Mesenteric fat pad (tissue), 1 donor: Measurements from ENCODE around the gene CCDC150. TPM values are rescaled to one million over a fixed set of nuclear protein-coding genes. Genes with fewer than 3 reads are reported as not detected.
"Not testable (repeated sequence)": the region's sequence is repeated elsewhere in the genome, so short reads cannot be mapped to it uniquely, and the experiment has no call there.

Source experiments
- DNase-seq: peaks from one replicate; pipeline ENCODE4 v3.0.0-alpha.2; 2020; ENCODE audit warnings: low spot score
- total RNA-seq: library from RNA; stranded (reverse); fragmentation: NEBNext Ultra II Directional; extraction: Animal tissue kit (Norgen Biotek cat#: 25700); gene quantifications from one replicate; pipeline ENCODE4 v1.2.1, GENCODE V29; 2021
- donor health status: DM: yes; HTN: yes; CAD: no.

The CCDC150 gene
- total RNA-seq, 1 donor from 2014 or later = 1.3 TPM

DNA sequence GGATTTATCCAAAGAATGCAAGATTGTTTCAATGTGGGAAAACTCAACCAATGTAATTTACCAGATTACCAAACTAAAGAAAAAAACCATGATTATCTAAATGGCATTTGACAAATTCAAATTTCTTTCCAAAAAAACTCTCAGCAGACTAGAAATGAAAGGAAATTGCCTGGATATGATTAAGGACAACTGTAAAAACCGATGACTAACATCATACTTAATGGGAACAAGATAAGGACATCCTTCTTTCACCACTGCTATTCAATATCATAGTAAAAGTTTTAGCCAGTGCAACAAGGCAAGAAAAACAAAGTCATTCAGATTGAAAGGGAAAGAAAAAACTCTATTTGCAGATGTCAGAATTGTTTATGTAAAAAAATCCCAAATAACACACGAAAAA is 4.4 kb upstream of the CCDC150 start:
- DNase-seq = no peak

DNA sequence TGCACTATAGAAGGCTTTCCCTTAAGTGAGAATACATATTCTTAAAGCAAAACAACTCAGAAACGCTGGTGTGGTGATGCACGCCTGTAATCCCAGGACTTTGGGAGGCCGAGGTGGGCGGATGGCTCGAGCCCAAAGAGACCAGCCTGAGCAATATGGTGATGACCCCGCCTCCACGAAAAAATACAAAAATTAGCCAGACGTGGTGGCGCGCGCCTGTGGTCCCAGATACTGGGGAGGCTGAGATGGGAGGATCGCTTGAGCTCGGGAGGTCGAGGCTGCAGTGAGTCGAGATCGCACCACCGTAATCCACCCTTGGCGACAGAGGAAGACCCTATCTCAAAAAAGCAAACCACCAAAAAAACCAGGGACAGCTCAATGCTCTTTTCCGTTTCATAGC is 750 bp upstream of the CCDC150 start:
- DNase-seq = no peak

DNA sequence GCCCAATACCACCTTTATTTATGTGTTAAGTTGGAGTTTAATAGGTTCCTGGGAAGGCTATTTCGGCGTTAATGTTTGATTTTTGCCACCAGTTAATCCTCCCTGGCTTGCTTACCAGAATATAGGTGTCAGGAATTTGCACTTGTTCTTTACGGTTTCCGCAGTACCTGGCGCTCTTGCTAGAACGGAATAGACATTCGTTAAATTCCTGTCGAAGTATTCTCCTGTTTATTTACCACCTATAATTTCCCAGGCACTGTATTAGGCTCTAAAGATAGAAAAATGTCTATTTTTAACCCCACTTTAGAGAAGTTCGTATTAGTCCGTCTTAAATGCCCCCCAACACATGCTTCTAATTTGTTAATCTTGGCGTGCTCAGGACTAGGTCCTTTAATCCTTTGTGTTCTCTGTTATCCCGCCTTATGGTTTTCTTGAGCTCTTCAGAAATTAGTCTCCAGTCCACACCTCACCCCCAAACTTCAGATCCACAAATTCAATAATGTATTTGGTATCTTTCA is 575 bp downstream of the CCDC150 start:
- DNase-seq = no peak

DNA sequence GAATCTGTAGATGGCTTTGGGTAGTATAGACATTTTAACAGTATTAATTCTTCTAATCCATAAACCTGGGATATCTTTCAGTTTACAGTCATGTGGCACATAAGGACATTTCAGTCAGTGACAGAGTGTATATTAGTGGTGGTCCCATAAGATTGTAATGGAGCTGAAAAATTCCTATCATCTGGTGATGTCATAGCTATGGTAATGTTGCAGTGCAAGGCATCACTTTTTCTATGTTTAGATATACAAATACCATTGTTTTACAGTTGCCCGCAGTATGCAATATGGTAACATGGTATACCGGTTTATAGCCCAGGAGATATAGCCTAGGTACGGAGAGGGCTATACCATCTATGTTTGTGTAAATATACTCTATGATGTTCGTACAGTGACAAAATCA is 9.7 kb downstream of the CCDC150 start:
- DNase-seq = no peak

DNA sequence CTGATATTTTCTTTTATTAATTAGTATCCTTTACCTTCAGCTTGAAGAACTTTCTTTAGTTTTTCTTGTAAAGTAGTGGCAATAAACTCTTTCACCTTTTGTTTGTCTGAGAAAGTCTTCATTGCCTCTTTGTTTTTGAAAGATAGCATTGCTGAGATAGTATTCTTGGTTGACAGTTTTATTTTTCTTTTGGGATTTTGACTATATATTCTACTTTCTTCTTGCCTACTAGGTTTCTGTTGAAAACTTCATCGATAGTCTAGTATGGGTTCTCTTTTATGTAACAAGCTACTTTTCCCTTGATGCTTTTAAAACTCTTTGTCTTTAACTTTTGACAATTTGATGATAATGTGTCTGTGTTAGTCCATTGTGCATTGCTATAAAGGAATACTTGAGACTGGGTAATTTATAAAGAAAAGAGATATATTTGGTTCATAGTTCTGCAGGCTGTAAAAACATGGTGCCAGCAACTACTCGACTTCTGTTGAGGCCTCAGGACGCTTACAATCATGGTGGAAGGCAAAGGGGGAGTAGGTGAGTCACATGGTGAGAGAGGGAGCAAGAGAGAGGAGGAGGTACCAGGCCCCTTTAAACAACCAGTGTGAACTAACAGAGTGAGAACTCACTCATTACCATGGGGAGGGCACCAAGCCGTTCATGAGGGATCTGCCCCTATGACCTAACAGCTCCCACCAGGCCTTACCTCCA is 12.0 kb downstream of the CCDC150 start:
- no peak for DNase-seq

DNA sequence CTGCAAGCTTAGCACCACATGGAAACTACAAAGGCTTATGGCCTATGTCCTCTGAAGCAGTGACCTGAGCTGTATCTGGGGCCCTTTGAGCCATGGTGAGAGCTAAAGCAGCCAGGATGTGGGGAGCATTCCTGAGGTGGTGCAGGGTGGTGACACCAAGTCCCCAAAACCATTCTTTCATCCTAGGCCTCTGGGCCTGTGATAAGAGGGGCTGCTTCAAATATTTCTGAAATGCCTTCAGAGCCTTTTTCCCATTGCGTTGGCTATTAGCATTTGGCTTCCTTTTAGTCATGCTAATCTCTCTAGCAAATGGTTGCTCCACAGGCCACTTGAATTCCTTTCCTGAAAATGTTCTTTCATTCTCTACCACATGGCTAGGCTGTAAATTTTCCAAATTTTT is 13.4 kb downstream of the CCDC150 start:
- no peak for DNase-seq

DNA sequence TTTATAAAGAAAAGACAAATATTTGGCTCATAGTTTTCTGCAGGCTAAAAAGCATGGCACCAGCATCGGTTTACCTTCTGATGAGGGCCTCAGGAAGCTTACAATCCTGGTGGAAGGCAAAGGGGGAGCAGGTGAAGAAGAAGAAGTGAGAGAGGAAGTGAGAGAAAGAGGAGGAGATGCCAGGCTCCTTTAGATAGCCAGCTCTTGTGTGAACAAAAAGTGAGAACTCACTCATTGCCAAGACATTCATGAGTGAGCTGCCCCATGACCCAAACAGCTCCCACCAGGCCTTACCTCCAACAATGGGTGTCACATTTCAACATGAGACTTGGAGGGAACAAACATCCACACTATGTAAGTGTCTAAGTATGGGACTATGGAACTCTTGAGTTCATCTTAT is 14.3 kb downstream of the CCDC150 start:
- no peak for DNase-seq

DNA sequence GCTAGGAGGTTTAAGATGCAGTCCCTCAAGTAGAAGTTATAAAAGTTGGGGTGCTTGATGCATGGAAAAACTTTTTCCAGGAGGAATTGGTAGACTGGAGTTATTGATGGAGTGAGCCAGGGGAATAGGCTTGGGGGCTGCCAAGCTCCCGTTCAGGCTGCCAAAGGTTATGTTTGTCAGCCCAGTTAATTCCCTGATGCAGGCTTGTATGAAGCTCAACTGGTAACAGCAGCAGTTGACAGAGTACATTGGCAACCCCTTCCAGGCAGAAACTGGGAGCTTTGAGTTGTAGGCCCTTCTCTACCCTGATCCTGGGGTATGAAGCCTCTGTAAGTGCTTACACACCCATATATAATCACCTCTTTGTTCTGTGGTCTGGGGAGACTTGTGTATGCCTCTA is 16.2 kb downstream of the CCDC150 start:
- no peak for DNase-seq

DNA sequence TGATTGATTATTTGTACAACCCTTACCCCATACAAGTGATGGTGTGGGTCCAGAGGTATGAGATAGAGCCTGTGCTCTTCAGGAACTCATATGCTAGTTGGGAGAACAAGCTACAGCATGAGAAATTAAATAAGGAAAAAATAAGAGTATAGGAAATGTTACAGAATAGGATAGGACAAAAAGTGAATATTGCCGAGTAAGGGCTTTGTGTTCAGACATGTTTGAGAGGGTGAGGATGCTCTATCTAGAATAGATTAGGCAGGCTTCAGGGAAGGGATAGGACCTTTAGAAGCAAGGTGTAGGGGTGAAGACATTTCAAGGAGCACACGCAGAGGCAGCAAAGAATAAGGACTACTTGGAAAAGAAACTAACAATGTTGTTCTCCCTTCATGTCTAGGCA is 17.8 kb downstream of the CCDC150 start:
- no peak for DNase-seq

DNA sequence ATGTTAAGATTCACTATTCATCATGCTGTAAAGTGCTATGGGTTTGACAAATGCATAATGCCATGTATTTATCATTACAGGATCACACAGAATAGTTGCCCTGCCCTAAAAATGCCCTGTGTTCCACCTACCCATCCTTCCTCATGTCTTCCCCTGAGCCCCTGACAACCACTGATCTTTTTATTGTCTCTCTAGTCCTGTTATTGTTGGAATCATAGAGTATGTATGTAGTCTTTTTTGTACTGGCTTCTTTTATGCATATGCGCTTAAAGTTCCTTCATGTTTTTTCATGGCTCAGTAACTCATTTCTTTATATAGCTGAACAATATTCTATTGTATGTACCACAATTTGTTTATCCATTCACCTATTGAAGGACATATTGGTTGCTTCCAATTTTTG is 20.3 kb downstream of the CCDC150 start:
- DNase-seq = no peak

DNA sequence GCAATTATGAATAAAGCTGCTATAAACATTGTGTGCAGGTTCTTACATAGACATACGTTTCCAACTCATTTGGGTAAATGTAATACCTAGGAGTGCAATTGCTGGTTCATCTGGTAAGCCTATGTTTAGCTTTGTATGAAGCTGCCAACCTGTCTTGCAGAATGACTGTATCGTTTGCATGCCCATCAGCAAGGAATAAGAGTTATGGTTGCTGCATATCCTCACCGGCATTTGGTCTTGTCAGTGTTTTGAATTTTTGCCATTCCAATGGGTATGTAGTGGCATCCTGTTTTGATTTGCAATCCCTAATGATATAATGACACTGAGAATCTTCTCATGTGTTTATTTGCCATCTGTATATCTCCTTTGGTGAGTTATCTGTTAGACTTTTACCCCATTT is 20.7 kb downstream of the CCDC150 start:
- DNase-seq = no peak

DNA sequence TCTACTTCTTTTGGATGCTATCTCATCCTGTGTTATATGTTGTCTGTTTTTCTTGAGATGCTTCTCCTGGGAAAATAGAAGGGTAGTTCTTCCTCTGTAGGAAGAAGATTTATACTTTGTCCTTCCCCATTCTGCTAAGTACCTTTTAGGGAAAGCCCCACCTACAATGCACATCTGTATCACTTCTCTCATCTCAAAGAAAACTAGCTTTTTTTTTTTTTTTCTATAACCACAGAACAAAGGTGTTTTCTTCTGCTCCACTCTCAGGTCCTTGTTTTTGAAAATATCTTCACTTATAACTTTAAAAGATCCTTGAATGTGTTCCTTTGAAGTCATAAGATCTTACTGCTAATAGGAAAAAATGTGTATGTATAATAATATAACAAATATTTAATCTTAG is 30.8 kb downstream of the CCDC150 start:
- no peak for DNase-seq

DNA sequence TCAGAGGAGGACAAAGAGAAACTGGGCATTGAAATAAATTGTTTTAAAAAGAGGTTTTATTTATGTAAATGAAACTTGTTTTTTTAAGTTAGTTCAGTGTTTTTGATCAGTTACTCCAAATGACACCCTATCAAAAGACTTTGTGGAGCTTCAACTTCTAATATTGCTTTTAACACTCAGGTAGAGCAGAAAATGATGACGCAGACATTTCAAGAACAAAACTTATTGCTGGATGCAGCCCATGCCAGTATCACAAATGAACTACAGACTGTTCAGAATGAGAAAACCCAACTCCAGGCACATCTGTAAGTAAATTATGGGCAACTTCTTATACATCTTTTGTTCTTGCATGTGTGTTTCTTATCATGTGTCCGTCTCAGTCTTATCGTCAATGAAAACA is 36.4 kb downstream of the CCDC150 start:
- no peak for DNase-seq

DNA sequence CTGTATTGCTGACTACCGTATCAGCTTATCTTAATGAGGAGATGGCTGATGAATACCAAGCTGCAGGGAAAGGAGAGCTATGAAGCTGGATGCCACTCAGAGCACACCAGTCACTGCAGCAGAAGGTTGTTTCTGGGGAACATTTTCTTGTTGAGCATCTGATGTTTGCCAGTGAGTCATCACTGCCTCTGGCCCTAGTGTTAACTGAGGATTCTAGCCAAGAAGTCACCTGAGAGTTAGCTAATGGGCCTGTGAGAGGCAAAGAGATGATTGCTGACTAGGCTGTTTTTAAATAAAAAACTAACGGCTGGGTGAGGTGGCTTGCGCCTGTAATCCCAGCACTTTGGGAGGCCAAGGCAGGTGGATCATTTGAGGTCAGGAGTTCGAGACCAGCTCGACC is 37.9 kb downstream of the CCDC150 start:
- no peak for DNase-seq

DNA sequence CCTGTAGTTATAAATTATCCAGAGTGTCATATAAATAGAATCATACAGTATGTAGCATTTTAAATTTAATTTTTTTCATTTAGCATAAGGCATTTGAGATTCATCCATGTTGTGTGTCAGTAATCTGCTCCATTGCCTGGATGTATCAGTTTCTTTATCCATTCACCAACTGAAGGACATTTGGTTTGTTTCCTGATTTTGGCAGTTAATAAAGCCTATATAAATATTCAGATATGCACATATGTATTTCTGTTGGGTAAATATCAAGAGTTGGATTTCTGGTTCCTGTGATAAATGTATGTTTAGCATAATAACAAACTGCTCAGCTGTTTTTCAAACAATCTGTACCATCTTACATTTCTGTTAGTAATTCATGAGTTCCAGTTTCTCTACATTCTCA is 39.9 kb downstream of the CCDC150 start:
- no peak for DNase-seq

DNA sequence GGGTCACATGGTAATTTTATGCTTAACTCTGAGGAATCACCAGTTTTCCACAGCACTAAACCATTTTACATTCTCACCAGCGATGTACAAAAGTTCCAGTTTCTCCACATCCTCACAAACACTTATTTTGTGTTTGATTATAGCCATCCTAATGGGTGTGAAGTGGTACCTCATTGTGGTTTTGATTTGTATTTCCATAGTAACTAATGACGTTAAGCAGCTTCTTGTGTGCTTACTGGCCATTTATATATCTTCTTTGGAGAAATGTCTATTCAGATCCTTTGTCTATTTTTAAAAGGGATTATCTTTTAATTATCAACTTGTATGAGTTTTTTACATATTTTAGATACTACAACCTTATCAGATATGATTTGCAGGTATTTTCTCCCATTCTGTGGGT is 42.0 kb downstream of the CCDC150 start:
- DNase-seq = no peak

DNA sequence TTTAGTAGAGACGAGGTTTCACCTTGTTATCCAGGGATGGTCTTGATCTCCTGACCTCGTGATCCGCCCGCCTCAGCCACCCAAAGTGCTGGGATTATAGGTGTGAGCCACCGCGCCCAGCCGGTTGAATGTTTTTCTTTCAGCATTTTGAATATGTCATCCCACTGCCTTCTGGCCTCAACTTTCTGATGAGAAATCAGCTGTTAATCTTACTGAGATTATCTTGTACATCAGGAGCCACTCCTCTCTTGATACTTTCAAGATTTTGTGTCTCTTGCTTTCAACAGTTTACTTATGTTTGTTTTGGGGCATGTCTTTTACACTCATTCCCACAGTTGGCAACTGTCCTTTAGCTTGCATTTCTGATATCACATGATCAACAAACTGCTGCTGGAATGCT is 46.3 kb downstream of the CCDC150 start:
- DNase-seq = no peak

DNA sequence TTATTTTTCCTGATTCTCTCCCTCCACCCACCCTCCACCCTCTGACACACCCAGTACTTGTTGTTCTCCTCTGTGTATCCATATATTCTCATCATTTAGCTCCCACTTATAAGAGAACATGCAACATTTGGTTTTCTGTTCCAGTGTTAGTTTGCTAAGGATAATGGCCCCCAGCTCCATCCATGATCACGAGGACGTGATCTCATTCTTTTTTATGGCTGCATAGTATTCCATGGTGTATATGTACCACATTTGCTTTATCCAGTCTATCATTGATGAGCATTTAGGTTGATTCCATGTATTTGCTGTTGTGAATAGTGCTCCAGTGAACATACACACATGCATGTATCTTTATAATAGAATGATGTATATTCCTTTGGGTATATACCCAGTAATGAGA is 47.2 kb downstream of the CCDC150 start:
- DNase-seq = not testable (repeated sequence)

DNA sequence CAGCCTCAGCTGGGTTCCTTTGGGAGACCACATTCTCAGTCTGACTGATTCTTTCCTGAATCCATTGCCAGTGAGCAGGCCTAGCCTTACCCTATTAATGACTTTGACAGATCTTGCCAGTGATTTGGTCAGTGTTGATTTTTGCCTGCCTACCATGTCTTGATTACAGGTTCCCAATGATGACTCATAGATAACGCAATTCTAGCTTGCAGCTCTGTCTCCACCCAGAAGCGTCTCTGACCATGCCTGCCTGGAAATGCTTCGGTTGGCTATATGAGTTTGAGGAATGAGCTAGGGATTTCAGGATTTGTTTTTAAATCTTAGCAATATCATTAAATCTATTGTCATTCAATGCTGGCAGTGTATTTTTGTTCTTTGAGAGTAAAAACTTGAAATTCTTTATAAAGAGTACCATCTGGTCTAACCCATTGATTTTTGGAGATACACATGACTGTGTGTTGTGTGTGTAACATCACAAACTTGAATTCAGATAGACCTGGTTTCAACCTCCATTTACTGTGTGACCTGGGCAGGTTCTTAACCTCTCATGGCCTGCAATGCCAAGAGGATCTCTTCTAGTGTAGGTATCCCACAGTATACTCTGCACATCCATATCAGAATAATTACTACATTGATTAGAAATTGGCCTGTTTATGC is 57.0 kb downstream of the CCDC150 start:
- no peak for DNase-seq

DNA sequence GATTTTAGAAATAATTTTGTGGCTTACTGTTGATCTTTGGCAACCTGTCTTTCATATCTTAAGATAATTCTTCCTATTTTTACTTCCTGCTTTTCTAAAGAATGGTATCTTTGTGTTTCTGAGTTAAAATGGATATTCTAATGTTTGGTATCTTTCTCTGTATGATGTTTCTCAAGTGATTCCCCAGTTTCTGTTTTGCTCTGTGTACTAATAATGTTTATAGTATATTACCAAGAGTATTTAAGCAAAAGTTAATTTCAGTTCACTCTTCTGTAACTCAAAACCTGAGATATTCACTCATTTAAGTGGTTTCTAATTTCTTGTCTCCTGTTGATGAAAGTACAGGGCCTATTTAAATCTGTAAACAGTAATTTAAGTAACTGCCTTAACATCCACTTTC is 58.3 kb downstream of the CCDC150 start:
- DNase-seq = no peak

DNA sequence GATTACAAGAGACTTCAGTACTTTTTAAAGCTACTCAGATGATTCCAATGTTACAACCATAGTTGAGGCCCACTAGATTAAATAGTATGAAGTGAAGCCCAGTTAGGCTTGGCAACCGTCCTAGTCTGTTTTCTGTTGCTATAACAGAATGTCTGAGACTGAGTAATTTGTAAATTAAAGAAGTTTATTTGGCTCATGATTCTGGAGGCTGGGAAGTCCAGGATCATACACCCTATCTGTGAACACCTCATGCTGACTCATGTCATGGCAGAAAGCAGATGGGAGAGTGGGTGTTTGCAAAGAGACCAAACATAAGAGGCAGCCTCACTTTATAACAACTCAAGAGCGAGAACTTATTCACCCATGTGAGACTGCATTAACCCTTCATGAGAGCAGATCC is 63.1 kb downstream of the CCDC150 start:
- no peak for DNase-seq

DNA sequence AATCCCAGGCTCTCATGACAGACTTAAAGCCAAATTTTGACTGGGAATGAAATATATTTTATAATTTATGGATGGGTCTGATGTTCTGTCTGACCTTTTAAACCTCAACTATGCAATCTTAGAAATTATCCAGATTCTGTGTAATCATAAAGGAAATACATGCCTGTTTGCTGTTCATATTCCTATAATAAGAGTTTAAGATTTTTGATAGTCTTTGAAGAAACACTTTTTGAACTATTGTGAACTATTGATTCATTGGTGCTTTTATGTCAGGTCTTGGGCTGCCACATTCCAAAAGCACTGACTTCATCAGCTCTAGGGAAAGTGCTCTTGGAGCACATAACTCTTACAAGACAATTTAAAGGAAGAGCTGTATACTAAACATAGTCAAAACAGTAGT is 64.2 kb downstream of the CCDC150 start:
- DNase-seq = no peak

DNA sequence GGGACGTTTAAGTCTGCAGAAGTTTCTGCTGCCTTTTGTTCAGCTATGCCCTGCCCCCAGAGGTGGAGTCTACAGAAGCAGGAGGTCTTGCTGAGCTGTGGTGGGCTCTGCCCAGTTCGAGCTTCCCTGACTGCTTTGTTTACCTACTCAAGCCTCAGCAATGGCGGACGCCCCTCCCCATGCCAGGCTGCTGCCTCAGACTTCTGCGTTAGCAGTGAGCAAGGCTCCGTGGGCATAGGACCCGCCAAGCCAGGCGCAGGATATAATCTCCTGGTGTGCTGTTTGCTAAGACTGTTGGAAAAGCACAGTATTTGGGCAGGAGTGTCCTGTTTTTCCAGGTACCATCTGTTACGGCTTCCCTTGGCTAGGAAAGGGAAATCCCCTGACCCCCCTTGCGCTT is 70.5 kb downstream of the CCDC150 start:
- DNase-seq = not testable (repeated sequence)
